ELF-1 (cell line): ENCODE data around the gene ACER3.
A peak's percentile ranks its signal among the peaks of the same experiment; 100 is the strongest.
"Not testable (repeated sequence)": the region's sequence is repeated elsewhere in the genome, so short reads cannot be mapped to it uniquely, and the experiment has no call there.

Experiments
- DNase-seq: peaks from one replicate; pipeline ENCODE4 v3.0.0-alpha.2; 2016; ENCODE audit warnings: low read depth, low spot score

Gene ACER3

DNA sequence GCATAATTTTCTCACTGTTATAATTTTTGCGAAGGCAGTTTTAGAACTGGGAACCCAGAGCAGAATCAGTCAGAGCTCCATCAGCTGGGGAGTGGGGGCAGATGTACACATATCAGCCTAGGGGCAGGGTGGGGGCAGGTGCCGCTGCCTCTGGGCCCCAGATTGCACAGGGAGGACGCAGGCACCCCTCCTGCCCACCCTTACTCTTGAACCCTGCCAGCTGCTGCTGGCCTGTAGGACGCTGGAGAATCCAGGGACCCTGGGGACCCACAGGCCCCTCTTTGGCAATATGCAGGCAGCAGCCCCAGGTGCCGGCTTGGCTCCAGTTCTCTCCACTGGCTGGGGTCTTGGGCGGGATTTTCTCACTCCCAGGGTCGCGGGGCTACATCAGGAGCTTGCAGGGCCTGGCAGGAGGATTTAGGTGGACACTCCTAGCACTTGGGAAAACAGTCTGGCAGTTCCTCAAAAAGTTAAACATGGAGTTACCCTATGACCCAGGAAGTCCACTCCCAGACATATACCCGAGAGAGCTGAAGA is 197.3 kb downstream of the ACER3 start:
- no peak for DNase-seq

DNA sequence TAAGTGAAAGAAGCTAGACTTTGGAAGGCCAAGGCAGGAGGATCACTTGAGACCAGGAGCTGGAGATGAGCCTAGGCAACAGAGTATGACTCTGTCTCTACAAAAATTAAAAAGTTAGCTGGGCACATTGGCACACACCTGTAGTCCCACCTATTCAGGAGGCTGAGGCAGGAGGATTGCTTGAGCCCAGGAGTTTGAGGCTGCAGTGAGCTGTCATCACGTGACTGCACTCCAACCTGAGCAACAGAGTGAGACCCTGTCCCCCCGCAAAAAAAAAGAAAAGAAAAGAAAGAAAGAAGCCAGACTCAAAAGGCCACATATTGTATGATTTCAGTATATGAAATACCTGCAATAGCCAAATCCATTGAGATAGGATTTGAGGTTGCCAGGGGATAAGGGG is 198.2 kb downstream of the ACER3 start:
- no peak for DNase-seq

DNA sequence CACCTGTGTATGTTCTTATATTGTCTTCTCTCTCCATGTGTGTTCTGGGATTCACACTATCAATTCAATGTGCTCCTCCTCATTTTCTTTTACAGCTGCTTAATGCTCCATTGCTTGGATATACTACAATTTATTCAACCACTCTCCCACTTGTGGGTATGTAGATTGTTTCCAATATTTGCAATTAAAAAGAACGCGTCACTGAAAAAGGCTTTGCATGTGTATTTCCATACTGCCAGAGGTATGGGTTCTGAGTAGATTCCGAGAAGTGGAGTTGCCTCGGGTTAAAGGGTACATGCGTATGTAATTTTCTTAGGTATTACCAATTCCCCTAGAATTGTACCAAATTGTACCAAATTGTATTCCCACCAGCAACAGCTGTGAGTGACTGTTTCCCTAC is 199.1 kb downstream of the ACER3 start:
- no peak for DNase-seq

DNA sequence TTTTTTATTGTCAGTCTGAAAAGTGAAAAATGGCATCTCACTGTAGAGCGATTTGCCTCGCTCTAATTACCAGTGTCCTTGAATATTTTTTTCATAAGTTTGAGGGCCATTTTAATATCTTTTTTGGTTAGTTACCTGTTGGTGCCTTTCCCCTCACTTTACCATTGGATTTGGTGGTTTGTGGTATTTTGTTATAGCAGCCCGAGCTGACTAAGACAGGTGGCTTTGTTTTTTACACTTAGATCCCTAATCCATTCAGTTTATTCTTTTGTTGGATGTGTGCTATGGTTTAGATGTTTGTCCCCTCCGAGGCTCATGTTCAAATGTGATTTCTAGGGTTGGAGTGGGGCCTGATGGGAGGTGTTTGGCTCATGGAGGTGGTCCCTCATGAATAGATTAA is 199.5 kb downstream of the ACER3 start:
- no peak for DNase-seq

DNA sequence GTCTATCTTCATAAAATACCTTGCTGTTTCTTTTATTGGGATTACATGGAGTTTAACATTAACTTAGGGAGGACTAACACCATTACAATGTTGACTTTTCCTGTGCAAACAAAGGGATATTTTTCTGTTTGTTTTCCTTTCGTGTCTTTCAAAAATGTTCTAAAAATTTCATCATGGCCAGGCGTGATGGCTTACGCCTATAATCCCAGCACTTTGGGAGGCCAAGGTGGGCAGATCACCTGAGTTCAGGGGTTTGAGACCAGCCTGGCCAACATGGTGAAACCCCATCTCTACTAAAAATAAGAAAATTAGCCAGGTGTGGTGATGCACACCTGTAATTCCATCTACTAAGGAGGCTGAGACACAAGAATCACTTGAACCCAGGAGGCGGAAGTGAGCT is 200.5 kb downstream of the ACER3 start:
- not testable (repeated sequence) for DNase-seq

DNA sequence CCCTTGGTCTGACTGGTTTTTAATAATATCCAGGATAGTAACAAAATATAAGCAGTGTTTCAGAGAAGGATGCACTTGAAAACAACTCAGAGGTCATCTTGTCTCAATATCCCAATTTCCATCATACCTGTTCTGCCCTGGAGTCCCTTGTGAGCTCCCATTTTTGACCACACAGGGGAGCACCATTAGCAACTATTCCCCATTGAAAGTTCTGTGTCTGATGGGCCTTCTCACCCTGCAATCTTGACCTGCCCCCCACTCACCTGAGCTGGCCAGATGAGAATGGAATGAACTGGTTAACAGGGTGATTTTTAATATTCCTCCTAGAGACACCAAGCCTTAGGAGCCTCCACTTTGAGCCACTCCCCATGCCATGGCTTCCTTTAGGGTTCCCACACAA is 202.2 kb downstream of the ACER3 start:
- DNase-seq: no peak

DNA sequence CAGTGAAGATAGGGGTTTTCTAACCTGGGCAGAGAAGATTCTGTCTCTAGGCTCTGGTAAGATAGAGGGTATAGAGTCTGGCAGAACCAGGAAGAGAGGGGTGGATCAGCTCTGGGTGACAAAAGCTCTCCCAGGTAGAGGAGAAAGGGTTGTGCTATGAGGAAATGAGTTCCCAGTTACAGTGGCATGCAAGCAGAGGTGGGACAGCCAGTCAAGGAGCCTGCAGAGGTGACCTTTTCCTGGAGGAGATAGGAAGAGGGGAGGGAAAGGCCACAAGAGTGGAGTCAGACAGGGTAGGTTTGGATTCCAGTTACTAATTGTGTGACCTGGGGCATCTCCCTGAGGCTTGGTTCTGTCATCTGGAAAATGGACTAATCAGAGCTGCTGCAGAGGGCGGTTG is 202.7 kb downstream of the ACER3 start:
- DNase-seq: no peak

DNA sequence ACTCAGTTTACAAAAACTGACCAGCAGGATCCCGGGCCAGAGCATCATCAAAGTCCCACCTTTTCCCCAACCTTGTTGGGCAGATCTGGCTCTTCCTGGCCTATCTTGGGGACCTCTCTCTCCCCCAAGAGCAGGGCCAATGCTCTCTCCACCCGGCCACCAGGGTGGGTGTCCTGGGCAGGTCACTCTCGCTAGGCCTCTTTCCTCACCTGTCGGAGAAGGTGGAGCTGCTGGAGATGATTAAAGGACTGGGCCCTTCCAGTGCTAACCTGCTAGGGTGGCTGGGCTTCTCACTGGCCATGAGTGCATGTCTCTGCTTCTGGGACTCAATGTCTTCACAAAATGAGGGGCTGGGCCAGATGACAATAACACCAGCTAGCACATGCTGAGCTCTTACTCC is 203.1 kb downstream of the ACER3 start:
- DNase-seq: no peak

DNA sequence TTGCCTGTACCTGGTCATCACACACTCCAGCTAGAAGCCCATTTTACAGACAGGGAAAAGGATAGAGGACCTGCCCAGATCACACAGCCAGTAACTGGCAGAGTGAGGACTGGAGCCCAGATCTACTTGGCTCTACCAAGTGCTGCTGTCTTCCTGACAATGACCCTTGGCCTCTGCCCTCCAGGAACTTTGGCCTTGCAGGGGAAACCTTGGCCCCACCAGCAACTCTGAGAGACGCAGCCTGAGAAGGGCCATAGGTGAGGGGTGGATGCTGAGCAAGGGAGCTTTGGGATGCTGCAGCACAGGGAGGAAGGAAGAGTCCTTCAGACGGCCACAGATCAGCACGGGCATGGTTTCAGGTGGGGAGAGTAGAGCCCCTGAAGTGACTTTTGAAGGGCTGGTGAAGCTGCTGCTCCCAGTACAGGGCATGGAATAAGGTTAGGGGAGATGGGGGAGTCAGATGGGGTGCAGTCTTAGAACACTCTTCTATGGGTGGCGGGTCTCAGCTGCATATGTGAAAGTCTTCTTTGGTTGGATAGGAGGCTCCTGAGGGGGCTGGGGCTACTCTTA is 204.0 kb downstream of the ACER3 start:
- no peak for DNase-seq

DNA sequence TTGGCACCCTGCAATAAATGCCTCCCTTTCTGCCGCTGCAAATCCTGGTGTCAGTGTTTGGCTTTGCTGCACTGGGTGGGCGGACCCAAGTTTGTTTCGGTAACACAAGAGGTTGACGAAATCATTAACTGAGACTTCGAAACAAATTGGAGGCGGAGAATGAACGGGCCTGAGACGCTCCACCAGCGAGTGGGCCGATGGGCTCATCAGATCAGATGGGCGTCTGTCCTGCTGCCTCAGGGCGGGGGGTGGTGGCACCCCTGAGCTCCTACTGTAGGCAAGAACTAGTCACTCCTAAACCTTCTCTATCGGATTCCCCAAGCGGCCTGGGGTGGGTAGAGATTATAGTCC is 205.1 kb downstream of the ACER3 start:
- no peak for DNase-seq

DNA sequence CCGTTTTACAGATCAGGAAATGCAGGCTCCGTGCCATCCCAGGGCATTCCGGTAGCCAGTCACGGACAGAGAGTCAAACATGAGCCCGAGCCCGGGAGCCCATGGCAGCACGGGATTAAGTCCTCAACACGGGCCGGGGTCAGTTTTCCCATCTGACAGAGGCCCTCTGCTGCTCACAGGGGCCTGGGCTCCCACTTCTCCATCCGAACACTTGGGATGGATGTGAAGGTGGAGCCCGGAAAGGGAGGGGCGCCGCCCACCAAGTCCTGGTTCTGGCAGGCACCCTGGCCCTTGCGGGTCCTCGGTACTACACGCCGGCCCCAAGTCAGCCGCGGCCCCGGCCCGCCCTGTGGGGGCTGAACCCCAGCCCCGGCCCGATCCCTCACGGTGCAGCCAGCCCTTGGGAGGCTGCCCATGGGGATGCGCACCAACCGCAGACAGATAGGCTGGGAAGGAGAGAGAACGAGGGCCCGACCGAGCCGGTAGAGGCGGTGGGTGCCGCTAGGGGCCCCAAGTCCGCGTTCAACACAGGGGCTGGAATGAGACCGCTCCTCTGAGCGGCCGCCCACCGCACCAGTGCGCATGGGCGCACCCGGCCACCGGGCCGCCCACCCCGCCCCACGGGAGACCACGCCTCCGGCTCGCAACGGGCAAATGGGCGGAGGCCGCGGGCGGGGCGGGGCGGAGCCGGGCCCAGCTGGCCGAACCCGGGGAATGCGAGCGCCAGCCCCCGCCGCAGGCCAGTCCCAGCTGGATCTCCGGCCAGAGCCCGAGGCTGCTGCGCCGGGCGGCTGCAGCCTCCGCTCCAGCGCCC is 205.7 kb downstream of the ACER3 start, which contains the start of gene CAPN5:
Gene CAPN5 (plus strand): TSS at position 743 of the 814 bp plus-strand sequence. CDS start 17,916 bp downstream, outside the sequence.
- DNase-seq: peak; percentile 97

DNA sequence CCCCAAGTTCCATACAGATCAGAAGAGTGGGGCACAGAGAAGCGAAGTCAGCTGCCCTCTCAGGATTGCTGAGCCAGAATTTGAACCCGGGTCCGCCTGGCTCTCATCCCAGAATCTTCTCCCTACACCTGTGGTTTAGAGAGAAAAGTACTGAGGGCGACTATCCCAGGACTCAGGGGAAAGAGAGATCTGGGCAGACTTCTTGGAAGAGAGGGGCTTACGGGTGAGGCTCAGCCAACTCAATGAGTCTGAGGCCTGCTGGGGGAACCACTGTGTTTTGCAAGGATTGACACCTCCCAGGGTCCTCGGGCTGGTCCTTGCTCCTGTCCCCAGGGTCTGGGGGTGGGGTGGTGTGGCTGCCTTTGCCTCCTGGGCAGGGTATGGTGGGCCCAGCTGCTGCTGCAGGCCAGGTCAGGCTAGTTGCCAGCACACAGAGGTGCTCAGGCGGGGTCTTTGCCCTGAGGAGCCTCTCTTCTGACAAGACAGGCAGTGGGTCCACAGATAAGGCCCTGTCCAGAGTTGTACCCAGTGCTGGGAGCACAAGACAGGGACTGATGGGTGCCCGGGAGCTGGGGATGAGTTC is 207.2 kb downstream of the ACER3 start:
- no peak for DNase-seq

DNA sequence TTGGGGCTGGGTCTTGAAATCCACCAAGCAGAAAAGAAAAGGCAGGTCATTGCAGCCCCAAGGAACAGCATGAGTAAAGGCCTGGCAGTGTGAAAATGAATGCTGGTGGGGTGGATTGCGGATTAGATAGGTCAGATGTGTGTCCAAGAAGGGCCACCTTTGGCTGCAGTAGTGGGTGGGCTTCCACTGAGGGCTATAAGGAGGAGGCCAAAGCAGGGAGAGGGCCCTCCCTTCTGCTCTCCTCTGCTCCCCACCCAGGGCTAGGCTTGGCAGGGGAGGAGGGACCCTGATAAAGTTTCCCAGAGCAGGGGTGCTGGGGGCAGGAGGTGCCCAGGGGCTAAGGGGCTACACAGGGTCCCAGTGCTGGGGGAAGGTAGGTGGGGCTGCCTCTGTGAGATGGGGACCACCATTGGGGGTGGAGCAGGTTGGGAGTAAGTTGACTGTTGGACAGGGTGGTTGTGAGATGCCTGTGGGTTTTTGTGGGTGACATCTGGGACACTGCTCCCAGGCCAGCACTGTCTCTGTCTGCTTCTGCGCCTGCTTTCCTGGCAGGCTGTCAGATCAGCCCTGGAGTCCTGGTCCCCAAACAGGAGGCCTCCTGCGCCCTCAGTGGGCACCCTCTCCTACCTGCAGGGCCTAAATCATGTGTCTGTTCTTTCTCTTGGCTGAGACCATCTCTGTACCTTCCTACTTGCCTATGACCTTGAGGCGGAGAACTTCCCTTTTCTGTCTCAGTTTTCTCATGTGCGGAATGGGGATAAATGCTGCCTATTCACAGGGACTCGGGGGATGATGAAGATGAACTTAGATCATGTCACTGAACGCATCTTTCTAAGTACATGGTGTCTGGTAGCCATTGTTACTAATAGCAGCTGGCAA is 208.0 kb downstream of the ACER3 start:
- no peak for DNase-seq

DNA sequence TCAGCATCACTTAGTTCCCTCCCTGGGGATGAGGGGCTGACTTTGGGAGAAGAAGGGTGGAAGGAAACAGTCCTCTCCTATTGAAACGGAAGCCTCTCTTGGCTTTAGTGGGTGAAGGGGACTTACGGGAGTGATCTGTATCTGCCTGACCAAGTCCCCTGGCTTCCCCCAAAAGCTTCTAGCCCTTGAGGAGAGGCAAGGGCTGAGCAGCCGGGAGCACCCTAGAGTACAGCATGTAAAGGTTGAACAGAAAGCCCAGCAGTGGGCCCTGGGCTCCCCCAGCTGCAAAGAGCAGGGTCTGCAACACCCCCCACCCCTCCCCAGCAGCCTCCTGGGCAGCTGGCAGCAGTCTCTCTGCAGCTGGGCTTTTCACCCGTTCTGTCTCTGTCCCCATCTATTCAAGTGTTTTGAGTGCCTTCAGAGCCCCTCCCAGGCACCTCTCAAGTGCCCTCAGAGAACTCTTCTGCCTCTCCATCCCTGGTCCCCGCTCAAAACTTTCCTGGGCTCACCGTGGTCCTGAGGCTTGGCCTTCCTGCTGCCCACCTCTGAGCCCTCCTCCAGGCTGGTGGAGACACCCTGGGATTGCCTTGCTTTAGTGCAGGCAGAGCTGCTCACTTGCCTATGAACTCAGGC is 208.7 kb downstream of the ACER3 start:
- DNase-seq: no peak

DNA sequence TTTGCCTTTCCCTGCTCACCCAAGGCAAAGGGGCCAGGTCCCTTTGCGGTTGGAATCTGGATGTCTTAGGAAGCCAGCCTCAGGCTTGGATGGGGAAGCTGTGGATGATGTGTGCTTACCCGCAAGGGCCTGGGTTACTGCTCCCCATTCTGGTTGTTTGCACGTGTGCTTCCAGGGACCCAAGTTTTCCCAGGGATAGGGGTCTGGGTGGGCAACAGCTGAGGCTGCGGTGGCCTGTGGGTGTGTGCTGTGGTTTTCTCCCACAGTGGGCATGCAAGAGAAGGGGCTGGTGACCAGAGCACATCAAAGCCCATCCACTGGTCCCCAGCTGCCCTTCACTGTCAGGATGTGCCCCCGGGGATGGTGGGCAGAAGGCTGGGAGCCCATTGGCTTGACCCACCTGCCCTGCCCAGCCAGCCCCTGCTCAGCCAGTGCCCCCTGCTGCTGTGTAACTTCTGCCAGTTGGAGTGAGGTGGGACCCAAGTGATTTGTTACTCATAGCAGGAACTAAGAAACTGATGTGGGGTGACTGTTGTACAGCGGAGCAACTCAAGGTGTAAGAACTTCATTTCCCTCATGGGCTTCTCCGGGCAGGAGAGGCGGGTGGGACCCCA is 209.4 kb downstream of the ACER3 start:
- DNase-seq: no peak

DNA sequence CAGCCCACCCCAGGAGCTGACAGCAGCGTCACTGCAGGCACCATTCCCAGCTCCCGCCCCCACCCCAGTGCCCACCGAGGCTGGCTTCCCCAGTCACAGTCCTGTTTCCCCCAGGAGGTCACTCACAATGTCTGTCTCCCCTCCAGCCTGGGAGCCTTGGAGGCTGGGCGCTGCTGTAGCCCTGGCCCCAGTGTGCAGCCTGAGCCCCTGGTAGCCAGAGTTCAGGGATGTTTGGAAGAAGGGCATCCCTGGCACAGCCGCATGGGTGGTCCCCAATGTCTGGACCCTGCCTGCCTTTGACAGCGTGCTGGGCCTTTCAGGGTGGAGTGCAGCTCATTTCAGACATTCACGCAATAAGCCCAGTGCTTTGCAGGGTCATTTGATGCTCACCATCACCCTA is 210.4 kb downstream of the ACER3 start:
- no peak for DNase-seq

DNA sequence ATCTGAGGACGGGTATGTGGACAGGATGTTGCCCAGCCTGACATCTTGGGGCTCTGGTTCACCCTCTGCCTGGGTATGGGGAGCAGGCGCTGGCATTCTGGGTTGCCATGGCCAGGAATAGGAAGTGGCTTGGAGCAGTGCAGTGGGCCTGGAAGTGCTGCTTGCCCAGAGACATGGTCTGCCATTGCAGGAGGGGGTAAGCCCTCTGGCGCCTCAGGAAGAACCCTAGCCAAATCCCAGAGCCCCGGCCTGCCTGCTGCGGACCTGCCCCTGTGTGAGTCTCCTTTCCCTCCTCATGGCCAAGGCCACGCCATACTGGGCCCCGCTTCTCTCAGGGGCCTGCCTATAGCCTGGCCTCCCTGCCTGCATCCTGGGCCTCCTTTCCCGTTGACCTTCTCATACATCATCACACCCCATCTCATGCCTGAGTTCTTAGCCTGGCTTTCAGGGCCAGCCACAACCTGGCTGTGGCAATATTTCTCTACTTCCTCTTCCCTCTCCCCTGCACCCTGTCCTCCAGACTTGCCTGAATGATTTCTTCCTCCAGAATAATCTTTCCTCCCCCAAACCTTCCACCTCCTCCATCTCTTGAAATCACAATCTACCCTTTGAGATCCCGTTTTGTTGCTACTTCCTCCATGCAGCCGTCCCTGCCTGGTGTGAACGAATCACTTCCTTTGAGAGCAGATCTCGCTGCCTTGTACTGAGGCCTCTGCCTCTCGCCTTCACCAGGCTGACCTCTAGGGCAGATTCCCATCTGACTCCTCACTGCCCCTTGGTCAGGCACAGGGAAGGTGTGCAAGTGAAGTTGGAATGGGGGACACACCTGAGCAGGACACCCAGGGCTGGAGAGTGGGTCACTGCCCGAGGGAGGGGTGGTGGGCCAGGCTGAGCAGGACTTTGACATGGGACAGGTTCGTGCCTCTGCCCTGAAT is 211.2 kb downstream of the ACER3 start:
- no peak for DNase-seq

DNA sequence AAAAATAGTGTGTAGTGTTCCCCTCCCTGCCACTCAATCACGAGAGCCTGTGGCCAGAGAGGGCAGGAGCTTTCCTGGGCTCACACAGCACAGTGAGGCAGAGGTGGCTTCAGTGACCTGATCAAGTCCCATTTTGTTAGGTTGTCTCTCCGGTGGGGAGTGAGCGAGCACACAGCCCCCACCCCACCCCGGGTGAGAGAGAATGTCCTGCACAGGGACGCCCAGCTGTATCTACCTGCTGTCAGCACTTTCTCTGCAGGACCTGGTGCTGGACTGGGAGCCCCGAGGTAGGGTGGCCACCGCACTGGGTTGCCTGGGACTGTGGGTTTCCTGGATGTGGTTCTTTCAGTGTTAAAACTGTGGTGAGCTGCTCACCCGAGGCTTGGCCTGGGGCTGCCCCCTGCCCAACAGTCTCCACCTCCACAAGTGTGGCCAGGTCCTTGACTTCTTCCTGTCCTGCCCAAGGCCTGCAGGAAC is 212.2 kb downstream of the ACER3 start:
- no peak for DNase-seq

DNA sequence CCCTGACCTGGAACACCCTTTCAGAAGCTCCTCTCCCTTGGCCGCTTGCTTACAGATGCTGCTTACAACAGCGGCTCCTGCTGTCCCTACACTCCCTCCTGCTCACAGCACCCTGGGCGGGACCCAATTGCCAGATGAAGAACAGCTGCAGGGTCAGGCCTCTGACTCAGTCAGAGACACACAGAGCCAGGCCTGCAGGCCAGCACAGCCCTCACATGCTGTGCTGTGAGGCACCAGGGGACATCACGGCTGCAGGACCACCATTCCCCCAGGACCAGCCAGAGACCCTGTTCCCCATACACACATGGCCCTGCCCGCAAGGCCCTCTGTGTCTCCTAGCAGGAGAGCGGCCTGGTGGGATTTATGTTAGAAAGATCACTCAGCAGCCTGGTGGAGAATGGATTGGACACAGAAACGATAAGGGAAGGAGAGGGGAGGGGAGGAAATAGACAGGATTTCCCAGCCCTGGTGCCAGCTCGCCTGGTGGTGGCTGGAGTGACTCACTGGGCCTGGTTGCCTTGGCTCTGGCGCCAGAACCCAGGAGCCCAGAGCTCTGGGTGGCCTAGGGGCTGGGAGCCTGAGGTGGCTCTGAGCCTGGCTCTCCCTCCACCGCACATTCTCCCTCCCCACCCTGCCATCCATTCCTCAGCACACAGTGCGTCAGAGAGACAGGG is 212.7 kb downstream of the ACER3 start:
- peak; percentile 80 for DNase-seq
